Fibroblast of lung (primary cell): ENCODE measurements around the gene DOK5. TPM values are rescaled to one million over a fixed set of nuclear protein-coding genes. Genes with fewer than 3 reads are reported as not detected.

Experiments used
- DNase-seq, 2 donors: peaks; one replicate each; pipeline versions ENCODE4 v3.0.0 to v3.0.0-alpha.2; 2010; ENCODE audit warnings: low read depth in 2 of 2
- H2AFZ ChIP-seq: 2 replicates; pipeline ENCODE4 v1.5.1; 2012; ENCODE audit warnings: low read length, control low read depth, inconsistent platforms
- H3K27ac ChIP-seq: 2 replicates; pipeline ENCODE4 v1.5.1; 2011; ENCODE audit warnings: low read length, control low read depth; ENCODE audit not compliant: insufficient read depth
- H3K27me3 ChIP-seq: 2 replicates; pipeline ENCODE4 v1.5.1; 2011; ENCODE audit warnings: mild to moderate bottlenecking, low read length; ENCODE audit not compliant: control insufficient read depth, insufficient read depth
- H3K36me3 ChIP-seq: 2 replicates; pipeline ENCODE4 v1.5.1; 2011; ENCODE audit warnings: low read length; ENCODE audit not compliant: control insufficient read depth, insufficient read depth
- H3K4me1 ChIP-seq: 2 replicates; pipeline ENCODE4 v1.5.1; 2011; ENCODE audit warnings: low read length; ENCODE audit not compliant: control insufficient read depth, insufficient read depth; ENCODE audit errors: extremely low read depth
- H3K4me2 ChIP-seq: 2 replicates; pipeline ENCODE4 v1.5.1; 2011; ENCODE audit warnings: low read length, control low read depth; ENCODE audit not compliant: insufficient read depth; ENCODE audit errors: extremely low read depth
- H3K4me3 ChIP-seq, 4 experiments: fragments of 200-600 bp in 1 of 4; sonication (generic) in 1 of 4; replicated peaks in 1 of 4; 2 replicates each; pipeline ENCODE4 v1.5.1; 2011 to 2016; ENCODE audit warnings: low read length in 4 of 4, low read depth in 3 of 4, mild to moderate bottlenecking in 3 of 4, control low read depth in 2 of 4, inconsistent platforms in 1 of 4, mixed read lengths in 1 of 4; ENCODE audit not compliant: insufficient read depth in 1 of 4; ENCODE audit errors: control extremely low read depth in 1 of 4
- H3K79me2 ChIP-seq: 2 replicates; pipeline ENCODE4 v1.5.1; 2012; ENCODE audit warnings: mild to moderate bottlenecking, low read length, inconsistent platforms; ENCODE audit not compliant: control insufficient read depth, insufficient read depth
- H3K9ac ChIP-seq: 2 replicates; pipeline ENCODE4 v1.5.1; 2011; ENCODE audit warnings: mild to moderate bottlenecking, low read length, control low read depth; ENCODE audit not compliant: insufficient read depth
- H3K9me3 ChIP-seq: 2 replicates; pipeline ENCODE4 v1.5.1; 2012; ENCODE audit warnings: low read depth, low read length; ENCODE audit not compliant: control insufficient read depth, insufficient read depth
- H4K20me1 ChIP-seq: 2 replicates; pipeline ENCODE4 v1.5.1; 2011; ENCODE audit warnings: low read length; ENCODE audit not compliant: control insufficient read depth, insufficient read depth; ENCODE audit errors: extremely low read depth
- EZH2 ChIP-seq: IDR thresholded peaks from 2 replicates; pipeline ENCODE4 v1.5.1; 2012; ENCODE audit warnings: low read length, control low read depth, mild to moderate bottlenecking; ENCODE audit errors: missing control alignments
- polyA plus RNA-seq, 2 donors: library from polyadenylated mRNA; depleted of rRNA in 1 of 2; stranded (reverse) in 1 of 2; unstranded in 1 of 2; fragments of >200 nt; gene quantifications; 2 replicates each; pipeline ENCODE4 v1.2.1, GENCODE V29; 2011 to 2012; ENCODE audit warnings: missing spikeins in 1 of 2
- total RNA-seq: library from RNA; depleted of rRNA; stranded (reverse); fragments of >200 nt; gene quantifications from 2 replicates; pipeline ENCODE4 v1.2.1, GENCODE V29; 2014
- TF ChIP-seq, protein P1 (sequence below), 2 donors: IDR thresholded peaks in 1 of 2; conservative IDR thresholded peaks in 1 of 2; 1 replicate in 1 of 2; 2 replicates in 1 of 2; pipeline ENCODE4 v1.5.1; 2011 to 2012; ENCODE audit warnings: low read length in 2 of 2, control low read depth in 1 of 2, inconsistent platforms in 1 of 2, low read depth in 1 of 2, mild to moderate bottlenecking in 1 of 2

DOK5 gene
- total and polyA plus RNA-seq, 2 donors (not counting 1 experiment from before 2014, with no cell fraction given), result 13.5 to 19.2 TPM

GRCh38 chr20:54476169-54477009, 996 bp downstream of the DOK5 start:
- no peaks in the 10 kb centered on the region for H3K9me3 ChIP-seq
- H3K27me3 ChIP-seq, result no peaks in the 10 kb centered on the region
- no peak for TF ChIP-seq EZH2
- TF ChIP-seq, protein P1, sequence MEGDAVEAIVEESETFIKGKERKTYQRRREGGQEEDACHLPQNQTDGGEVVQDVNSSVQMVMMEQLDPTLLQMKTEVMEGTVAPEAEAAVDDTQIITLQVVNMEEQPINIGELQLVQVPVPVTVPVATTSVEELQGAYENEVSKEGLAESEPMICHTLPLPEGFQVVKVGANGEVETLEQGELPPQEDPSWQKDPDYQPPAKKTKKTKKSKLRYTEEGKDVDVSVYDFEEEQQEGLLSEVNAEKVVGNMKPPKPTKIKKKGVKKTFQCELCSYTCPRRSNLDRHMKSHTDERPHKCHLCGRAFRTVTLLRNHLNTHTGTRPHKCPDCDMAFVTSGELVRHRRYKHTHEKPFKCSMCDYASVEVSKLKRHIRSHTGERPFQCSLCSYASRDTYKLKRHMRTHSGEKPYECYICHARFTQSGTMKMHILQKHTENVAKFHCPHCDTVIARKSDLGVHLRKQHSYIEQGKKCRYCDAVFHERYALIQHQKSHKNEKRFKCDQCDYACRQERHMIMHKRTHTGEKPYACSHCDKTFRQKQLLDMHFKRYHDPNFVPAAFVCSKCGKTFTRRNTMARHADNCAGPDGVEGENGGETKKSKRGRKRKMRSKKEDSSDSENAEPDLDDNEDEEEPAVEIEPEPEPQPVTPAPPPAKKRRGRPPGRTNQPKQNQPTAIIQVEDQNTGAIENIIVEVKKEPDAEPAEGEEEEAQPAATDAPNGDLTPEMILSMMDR (conservative IDR thresholded peaks at IDR 0.05 in 1 of 2, IDR thresholded peaks at IDR 0.05 in 1 of 2; ENCODE audit: low read depth in 1 of 2, low read length in 2 of 2), result no peak
- H2AFZ ChIP-seq, result peak overlapping the region; percentile 76
- no peaks in the 10 kb centered on the region for H4K20me1 ChIP-seq
- peak overlapping the region; percentile 48 for H3K9ac ChIP-seq
- H3K27ac ChIP-seq, result peak overlapping the region; percentile 63
- peaks cover 11% of the 10 kb centered on the region for H3K79me2 ChIP-seq
- DNase-seq, result no peak
- peaks cover 5% of the 10 kb centered on the region for H3K4me1 ChIP-seq
- peak overlapping the region; percentile 76 for H3K4me2 ChIP-seq
- no peaks in the 10 kb centered on the region for H3K36me3 ChIP-seq
- H3K4me3 ChIP-seq, result peak overlapping the region; percentile 85 to 93 (median 87)

DNA sequence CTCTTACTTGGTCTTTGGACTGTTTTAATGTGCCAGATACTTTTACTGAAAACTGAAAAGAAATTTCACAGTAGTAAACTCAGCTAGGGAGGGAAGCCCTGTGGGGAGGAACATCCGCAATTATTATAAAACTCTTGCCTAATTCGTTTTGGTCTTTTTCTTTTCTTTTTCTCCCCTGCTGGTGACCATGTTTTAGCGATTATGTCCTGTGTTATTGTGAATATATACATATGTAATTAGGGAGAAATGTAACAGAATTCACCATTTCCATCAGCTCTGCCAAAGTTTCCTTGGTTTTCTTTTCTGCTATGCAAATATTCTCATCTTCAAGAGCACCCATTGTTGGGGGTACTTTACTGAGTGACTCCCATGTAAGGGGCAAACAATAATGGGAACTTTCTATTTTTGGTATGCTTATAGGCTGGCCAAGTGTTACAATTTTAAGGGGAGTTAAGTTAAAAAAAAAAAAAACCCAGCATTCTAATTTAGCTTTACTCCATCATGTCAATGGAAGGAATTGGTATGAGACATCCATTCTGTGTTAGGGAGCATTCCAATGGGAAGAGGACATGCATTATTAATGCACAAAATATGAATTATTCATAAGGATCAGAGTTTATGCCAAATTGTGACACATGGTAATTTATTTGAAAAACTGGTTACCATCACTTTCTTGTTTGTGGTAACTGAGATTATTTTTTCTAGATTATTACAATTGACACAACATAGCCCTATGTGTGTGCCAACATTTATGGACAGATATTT, 2.0 kb downstream of the DOK5 start:
- peak overlapping the region; percentile 85 to 93 (median 87) for H3K4me3 ChIP-seq
- peaks cover 5% of the 10 kb centered on the region for H3K4me1 ChIP-seq
- H3K4me2 ChIP-seq, result peak overlapping the region; percentile 76
- no peak overlapping the region for H2AFZ ChIP-seq
- H3K27me3 ChIP-seq, result no peaks in the 10 kb centered on the region
- DNase-seq, result peak in 1 of 2 donors; percentile 64
- H3K36me3 ChIP-seq, result no peaks in the 10 kb centered on the region
- H3K79me2 ChIP-seq, result peaks cover 13% of the 10 kb centered on the region
- H3K27ac ChIP-seq, result peak overlapping the region; percentile 63
- TF ChIP-seq EZH2, result no peak
- TF ChIP-seq, protein P1 (conservative IDR thresholded peaks at IDR 0.05 in 1 of 2, IDR thresholded peaks at IDR 0.05 in 1 of 2; ENCODE audit: low read depth in 1 of 2, low read length in 2 of 2), result no peak
- H3K9me3 ChIP-seq, result no peaks in the 10 kb centered on the region
- H3K9ac ChIP-seq, result no peak overlapping the region
- no peaks in the 10 kb centered on the region for H4K20me1 ChIP-seq
